Diencephalon (tissue), 1 donor: ENCODE data around the gene RBM23. TPM values are rescaled to one million over a fixed set of nuclear protein-coding genes. Genes with fewer than 3 reads are reported as not detected.

ENCODE experiments used
- small RNA-seq: library from RNA; depleted of rRNA; stranded (forward); fragments of <200 nt; gene quantifications from one replicate; pipeline ENCODE3, GENCODE V24; 2014
- total RNA-seq: library from RNA; depleted of rRNA; stranded (reverse); fragments of >200 nt; gene quantifications from one replicate; pipeline ENCODE4 v1.2.3, GENCODE V29; 2014

The RBM23 gene
- total RNA-seq, result 69.9 TPM

DNA sequence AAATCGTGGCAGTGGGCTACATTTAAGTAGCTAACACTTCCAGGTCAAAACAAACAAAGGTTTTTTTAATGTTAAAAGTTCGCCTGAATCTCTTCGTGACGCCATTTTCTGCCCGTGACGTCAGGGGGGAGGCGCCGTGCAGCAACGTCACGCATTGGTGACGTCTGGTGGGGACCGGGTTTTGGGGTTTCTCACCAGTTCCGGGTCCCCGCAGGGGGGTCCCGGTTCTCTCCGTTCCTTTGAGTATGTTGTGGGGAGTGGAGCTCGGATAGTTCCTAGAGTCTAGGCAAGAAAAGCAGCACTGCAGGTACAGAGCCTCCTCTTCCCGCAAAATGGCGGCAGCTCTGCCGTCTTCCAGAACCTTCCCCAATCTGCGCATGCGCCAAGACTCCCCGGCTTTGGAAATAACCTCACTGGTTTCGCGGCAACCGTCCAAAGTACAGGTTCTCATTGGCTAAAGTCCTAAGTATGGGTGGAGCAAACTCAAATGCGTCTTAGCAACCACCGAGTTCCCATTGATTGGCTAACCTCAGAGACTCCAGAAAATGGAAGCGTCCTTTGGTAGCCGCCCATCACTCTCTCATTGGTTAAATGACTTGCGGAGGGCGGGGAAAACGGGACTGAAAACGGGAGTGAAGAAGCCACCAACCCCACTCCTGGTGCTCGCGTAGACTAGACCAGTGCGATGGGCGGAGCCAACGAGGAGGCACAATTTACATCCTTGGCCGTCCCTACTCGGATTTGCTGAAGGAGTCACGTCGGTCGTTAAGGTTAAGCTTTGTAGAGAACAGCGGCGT is at the start of gene RBM23:
TSS of gene RBM23 (minus strand) at position 346 of the 797 bp plus-strand sequence.

DNA sequence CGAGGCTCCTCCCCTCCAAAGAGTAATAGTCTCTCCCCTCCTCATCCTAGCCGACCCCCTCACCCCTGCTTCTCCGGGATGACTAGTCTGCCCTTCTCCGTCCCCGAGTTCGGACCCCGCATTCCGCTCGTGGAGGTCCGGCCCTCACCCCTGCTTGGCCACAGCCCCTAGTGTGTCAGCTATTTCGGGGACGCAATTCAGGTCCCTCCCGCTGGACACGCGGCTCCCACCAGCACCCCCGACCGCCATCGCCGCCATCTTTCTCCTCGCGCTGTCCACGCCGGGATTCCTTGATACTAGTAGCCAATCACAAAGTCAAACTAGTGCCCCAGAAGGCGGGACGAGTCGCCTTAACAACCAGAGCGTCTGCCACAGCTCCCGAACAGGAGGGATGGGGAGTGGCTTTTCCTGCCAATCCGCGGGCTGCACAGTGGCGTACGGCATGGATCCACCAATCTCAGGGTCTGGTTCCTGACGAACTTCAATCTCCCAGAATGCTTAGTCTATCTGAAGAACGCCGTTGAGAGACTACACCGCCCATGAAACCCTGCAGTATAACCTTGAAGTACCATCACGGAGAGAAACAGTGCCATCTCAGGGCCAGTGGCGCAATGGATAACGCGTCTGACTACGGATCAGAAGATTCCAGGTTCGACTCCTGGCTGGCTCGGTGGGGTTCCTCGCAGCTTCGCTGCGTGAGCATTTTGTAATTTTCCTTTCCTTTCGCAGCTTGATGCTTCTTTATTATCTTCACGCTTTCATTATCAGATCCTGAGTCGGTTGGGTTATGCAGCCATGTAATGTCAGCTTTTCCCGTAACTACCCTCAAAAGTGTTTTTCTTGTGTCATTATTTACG is 10.4 kb upstream of the RBM23 start, which contains the start of gene PRMT5:
TSS of gene PRMT5 (minus strand) at position 273 of the 857 bp plus-strand sequence. CDS start at position 258, 15 bp downstream.

DNA sequence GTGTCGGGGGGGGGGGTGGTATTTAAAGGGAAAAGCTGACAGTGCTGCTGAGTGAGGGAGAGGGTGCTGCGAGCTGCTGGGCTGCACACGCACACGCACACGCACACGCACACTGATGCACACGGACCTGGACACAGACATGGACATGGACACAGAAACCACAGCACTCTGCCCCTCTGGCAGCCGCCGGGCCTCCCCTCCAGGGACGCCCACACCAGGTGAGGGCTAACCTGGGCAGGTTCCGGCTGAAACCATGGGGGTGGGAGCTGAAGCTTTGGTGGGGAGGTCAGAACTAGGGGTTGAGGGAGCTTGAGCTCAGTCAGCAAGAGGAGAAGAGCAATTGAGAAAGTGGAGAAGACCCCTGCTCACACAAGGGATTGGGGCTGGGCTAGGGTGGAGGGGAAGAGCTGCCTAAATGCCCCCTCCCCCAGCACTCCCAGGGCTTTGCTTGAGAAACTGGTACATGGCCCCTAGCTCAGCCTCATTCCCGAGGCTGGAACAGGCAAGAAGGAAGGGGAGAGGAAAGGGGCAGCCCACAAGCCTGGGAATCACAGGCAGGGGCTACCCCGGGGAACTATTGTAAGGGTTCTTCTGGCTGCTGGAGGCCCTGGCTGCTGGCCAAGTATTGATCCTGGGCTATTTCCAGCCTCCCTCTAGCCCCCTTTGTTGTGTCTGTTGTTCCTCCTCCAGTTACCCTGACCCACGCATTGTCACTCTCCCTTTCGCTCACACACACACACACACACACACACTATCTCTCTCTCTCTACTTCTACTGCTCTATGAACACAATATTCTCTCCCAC is 35.6 kb downstream of the RBM23 start, which contains the start of gene REM2:
TSS of gene REM2 (plus strand) at position 50 of the 804 bp plus-strand sequence. CDS start at position 116, 66 bp downstream.

DNA sequence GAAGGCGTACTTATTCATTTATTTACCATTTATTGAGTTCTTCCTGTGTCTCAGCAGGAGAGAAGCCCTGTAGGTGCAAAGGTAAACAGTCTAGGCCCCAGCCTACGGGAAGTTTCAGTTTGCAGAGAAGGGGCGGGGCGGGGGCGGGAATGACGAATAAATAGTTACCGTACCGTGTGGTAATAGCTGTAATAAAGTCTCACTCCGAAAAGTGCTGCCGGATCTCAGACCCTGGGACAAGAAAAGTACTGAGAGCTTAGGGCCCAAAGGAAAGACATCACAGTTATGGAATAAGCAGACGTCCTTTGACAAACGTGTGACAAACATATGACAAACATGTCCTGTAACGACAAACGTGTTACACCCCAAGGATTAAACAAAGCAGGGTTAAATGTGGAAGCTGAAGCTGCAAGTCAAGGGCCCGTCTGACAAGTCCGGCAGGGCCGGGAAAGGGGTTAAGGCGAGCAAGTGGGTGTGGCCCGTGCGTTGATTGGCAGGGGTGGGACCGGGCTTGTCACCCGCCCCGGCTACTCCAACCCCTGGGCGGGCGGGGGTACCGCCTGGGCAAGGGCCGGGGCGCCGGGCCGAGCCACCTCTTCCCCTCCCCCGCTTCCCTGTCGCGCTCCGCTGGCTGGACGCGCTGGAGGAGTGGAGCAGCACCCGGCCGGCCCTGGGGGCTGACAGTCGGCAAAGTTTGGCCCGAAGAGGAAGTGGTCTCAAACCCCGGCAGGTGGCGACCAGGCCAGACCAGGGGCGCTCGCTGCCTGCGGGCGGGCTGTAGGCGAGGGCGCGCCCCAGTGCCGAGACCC is 47.5 kb downstream of the RBM23 start, which contains the start of gene LRP10:
TSS of gene LRP10 (plus strand) at position 517 of the 809 bp plus-strand sequence. CDS start 564 bp downstream, outside the sequence.

Small RNA genes within 50 kb of the gene (small RNA-seq; reads per million reads assigned to genes)
- not detected for gene RF00019

Other genes starting within 250 kb of the RBM23 start
- 43.8 TPM for gene OXA1L, start 152.5 kb downstream of the RBM23 start, total RNA-seq
- gene SLC7A7, start 103.7 kb downstream of the RBM23 start, total RNA-seq, result 5.3 TPM
- 35.3 TPM for gene MRPL52, start 89.3 kb downstream of the RBM23 start, total RNA-seq
- gene MMP14, start 82.6 kb downstream of the RBM23 start, total RNA-seq, result 14.3 TPM
- 7.8 TPM for gene LRP10, start 47.4 kb downstream of the RBM23 start, total RNA-seq
- 5.5 TPM for gene REM2, start 35.9 kb downstream of the RBM23 start, total RNA-seq
- gene PRMT5, start 10.2 kb upstream of the RBM23 start, total RNA-seq, result 66.4 TPM
- 25.8 TPM for gene HAUS4, start 37.9 kb upstream of the RBM23 start, total RNA-seq
- 7.2 TPM for gene AJUBA, start 63.4 kb upstream of the RBM23 start, total RNA-seq
- gene C14orf93, start 91.0 kb upstream of the RBM23 start, total RNA-seq, result 3.5 TPM
- 156 TPM for gene PSMB5, start 115.8 kb upstream of the RBM23 start, total RNA-seq
- gene PSMB11, start 123.1 kb upstream of the RBM23 start, total RNA-seq, result not detected
- 14.1 TPM for gene CDH24, start 138.4 kb upstream of the RBM23 start, total RNA-seq
- 91.8 TPM for gene ACIN1, start 176.0 kb upstream of the RBM23 start, total RNA-seq
- gene C14orf119, start 176.4 kb upstream of the RBM23 start, total RNA-seq, result 22.1 TPM
- not detected for gene CIROP, start 185.8 kb upstream of the RBM23 start, total RNA-seq
- gene CEBPE, start 200.1 kb upstream of the RBM23 start, total RNA-seq, result not detected